ENCODE results near the gene HNF4A. TPM values are rescaled to one million over a fixed set of nuclear protein-coding genes. Genes with fewer than 3 reads are reported as not detected.

Gene HNF4A
- total and polyA plus RNA-seq, 2 of the 13 experiments (the other 11 are each of a cell fraction or from before 2014, with no cell fraction given) = 80.9 to 169 TPM

DNA sequence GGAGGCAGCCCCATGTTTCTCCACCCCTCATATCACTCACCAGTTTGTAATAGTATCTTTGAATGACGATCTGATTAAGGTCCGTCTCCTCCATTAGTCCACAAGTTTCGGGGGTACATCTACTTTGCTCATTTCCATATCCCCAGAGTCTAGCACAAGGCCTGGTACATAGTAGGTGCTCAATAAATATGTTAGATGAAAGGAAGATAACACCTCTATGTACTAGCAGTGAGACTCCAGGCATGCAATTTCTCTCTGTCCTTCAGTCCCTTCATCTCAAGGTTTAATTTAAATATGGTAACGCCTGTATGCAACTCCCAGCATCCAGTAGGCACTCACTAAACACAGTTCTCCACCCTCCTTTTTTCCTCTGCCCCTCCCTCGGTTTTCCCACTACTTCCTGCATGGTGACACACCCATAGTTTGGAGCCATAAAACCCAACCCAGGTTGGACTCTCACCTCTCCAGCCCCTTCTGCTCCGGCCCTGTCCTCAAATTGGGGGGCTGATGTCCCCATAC is 461 bp upstream of the HNF4A start (continued):
- TF ChIP-seq, protein P1, sequence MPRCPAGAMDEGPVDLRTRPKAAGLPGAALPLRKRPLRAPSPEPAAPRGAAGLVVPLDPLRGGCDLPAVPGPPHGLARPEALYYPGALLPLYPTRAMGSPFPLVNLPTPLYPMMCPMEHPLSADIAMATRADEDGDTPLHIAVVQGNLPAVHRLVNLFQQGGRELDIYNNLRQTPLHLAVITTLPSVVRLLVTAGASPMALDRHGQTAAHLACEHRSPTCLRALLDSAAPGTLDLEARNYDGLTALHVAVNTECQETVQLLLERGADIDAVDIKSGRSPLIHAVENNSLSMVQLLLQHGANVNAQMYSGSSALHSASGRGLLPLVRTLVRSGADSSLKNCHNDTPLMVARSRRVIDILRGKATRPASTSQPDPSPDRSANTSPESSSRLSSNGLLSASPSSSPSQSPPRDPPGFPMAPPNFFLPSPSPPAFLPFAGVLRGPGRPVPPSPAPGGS (CRISPR knock-in tag; IDR thresholded peaks at IDR 0.05) = no peak
- peak; percentile 87 for TF ChIP-seq ZNF878 (CRISPR knock-in tag; IDR thresholded peaks at IDR 0.05)
- TF ChIP-seq MIER3 (CRISPR knock-in tag; IDR thresholded peaks at IDR 0.05; ENCODE audit: borderline replicate concordance) = no peak
- no peak for TF ChIP-seq HMGXB3 (CRISPR knock-in tag; IDR thresholded peaks at IDR 0.05; ENCODE audit: borderline replicate concordance)
- TF ChIP-seq BCL6 (CRISPR knock-in tag; IDR thresholded peaks at IDR 0.05) = no peak
- TF ChIP-seq, protein P2, sequence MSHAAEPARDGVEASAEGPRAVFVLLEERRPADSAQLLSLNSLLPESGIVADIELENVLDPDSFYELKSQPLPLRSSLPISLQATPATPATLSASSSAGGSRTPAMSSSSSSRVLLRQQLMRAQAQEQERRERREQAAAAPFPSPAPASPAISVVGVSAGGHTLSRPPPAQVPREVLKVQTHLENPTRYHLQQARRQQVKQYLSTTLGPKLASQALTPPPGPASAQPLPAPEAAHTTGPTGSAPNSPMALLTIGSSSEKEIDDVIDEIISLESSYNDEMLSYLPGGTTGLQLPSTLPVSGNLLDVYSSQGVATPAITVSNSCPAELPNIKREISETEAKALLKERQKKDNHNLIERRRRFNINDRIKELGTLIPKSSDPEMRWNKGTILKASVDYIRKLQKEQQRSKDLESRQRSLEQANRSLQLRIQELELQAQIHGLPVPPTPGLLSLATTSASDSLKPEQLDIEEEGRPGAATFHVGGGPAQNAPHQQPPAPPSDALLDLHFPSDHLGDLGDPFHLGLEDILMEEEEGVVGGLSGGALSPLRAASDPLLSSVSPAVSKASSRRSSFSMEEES (CRISPR knock-in tag; IDR thresholded peaks at IDR 0.05) = no peak; the same call in 1 of the 2 replicates
- no peak for TF ChIP-seq THYN1 (CRISPR knock-in tag; IDR thresholded peaks at IDR 0.05; ENCODE audit: borderline replicate concordance, low read depth)
- no peak for TF ChIP-seq PAX8 (CRISPR knock-in tag; IDR thresholded peaks at IDR 0.05; ENCODE audit: borderline replicate concordance)
- TF ChIP-seq ZFP1 (CRISPR knock-in tag; IDR thresholded peaks at IDR 0.05) = no peak
- TF ChIP-seq ELF4 (CRISPR knock-in tag; IDR thresholded peaks at IDR 0.05; ENCODE audit: borderline replicate concordance) = peak; percentile 22; the same call in 1 of the 2 replicates
- no peak for TF ChIP-seq SP140L (CRISPR knock-in tag; IDR thresholded peaks at IDR 0.05; ENCODE audit: borderline replicate concordance)
- no peak for TF ChIP-seq U2AF2 (IDR thresholded peaks at IDR 0.05; ENCODE audit: low read depth, low read length)
- TF ChIP-seq, protein P3, sequence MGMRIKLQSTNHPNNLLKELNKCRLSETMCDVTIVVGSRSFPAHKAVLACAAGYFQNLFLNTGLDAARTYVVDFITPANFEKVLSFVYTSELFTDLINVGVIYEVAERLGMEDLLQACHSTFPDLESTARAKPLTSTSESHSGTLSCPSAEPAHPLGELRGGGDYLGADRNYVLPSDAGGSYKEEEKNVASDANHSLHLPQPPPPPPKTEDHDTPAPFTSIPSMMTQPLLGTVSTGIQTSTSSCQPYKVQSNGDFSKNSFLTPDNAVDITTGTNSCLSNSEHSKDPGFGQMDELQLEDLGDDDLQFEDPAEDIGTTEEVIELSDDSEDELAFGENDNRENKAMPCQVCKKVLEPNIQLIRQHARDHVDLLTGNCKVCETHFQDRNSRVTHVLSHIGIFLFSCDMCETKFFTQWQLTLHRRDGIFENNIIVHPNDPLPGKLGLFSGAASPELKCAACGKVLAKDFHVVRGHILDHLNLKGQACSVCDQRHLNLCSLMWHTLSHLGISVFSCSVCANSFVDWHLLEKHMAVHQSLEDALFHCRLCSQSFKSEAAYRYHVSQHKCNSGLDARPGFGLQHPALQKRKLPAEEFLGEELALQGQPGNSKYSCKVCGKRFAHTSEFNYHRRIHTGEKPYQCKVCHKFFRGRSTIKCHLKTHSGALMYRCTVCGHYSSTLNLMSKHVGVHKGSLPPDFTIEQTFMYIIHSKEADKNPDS (CRISPR knock-in tag; IDR thresholded peaks at IDR 0.05) = no peak
- TF ChIP-seq MXD4 (CRISPR knock-in tag; IDR thresholded peaks at IDR 0.05) = no peak
- TF ChIP-seq, protein P4, sequence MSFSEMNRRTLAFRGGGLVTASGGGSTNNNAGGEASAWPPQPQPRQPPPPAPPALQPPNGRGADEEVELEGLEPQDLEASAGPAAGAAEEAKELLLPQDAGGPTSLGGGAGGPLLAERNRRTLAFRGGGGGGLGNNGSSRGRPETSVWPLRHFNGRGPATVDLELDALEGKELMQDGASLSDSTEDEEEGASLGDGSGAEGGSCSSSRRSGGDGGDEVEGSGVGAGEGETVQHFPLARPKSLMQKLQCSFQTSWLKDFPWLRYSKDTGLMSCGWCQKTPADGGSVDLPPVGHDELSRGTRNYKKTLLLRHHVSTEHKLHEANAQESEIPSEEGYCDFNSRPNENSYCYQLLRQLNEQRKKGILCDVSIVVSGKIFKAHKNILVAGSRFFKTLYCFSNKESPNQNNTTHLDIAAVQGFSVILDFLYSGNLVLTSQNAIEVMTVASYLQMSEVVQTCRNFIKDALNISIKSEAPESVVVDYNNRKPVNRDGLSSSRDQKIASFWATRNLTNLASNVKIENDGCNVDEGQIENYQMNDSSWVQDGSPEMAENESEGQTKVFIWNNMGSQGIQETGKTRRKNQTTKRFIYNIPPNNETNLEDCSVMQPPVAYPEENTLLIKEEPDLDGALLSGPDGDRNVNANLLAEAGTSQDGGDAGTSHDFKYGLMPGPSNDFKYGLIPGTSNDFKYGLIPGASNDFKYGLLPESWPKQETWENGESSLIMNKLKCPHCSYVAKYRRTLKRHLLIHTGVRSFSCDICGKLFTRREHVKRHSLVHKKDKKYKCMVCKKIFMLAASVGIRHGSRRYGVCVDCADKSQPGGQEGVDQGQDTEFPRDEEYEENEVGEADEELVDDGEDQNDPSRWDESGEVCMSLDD (CRISPR knock-in tag; IDR thresholded peaks at IDR 0.05; ENCODE audit: borderline replicate concordance) = peak; percentile 93; the same call in 1 of the 2 replicates
- no peak for TF ChIP-seq CEBPB (IDR thresholded peaks at IDR 0.05; ENCODE audit: borderline replicate concordance, low read depth, low read length)
